ENCODE data around the gene DDX59.
A peak's percentile ranks its signal among the peaks of the same experiment; 100 is the strongest.

DDX59 gene

DNA sequence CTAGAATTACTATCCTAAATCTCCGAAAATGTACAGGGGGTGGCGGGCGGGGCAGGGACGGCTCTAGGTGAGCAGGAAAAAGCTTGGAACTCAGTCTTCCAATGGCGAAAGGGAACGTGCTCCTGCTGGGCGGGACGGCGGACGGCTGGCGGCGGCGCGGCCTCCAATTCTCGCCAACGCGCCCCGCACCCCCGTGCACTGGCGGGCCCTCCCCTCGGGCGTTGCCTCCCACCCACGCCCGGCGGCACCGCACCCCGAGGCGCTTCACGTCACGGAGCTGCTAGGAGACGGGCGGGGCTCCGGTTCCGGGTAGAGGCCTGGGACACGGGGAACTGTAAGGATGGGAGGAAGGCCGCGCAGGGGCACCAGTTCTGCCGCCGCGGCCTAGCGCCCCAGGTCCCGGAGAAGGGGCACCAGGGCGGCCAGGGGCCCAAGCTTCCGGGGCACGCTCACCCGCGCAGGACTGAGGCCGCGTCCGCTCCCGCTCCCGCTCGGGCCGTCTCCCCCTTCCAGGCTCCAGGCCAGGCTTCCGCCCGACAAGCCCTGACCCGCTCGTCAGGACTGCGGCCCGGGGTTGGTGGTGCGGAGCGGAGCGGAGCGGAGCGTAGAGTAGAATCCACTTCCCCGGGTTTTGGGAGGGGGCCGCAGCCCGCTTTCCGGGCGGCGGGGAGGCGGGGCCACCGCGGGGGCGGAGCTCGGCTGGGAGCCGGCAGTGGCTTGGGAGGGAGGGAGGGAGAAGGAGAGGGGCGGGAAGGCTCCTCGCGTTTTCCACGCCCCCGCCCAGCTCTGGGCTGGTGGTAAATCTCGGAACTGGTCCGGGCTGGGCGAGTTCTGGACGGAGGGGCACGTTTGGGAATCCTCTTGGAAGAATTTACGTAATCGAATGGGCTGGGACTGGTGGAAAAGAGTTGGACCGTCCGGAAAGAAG is at the start of gene DDX59:
Gene DDX59 (minus strand): TSS at position 594 of the 928 bp plus-strand sequence. CDS start 3,167 bp downstream, outside the sequence.
- FAIRE-seq (peak; percentile 75), DNase-seq (ENCODE audit: insufficient read length, low spot score) (peak; percentile 90)
- TF ChIP-seq POLR2A (IDR thresholded peaks at IDR 0.05; ENCODE audit: low read depth, low read length), result peak; percentile 73

DNA sequence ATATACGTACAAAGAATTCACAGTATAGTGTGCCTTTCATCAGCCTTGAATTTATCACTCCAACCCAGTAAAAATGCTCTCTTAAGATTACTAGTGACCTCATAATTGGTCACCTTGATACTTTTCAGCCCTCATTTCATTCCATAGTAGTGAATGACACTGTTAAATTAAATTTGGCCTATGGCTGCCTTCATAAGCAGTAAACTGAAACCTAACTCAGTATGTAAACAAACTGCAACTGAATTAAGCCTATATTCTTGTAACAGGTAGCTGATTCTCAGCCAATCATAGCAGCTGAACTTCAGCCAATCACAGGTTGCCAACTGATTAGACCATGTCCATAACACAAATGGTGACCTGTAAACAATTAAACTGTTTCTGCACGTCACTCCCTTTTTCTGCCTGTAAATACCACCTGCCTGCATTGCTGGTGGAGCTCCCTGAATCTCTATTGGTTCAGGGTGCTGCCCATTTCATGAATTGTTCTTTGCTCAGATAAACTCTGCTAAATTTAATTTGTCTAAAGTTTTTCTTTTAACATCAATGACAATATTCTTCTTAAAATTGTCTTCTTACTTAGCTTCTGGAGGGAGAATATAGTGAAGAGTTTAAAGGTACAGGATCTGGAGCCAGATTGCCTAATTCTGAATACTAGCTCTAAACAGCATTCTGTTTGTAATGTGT is 44.9 kb upstream of the DDX59 start:
- DNase-seq (ENCODE audit: insufficient read length, low spot score), result no peak
- no peak for TF ChIP-seq POLR2A (IDR thresholded peaks at IDR 0.05; ENCODE audit: low read depth, low read length)
- no peak for FAIRE-seq

DNA sequence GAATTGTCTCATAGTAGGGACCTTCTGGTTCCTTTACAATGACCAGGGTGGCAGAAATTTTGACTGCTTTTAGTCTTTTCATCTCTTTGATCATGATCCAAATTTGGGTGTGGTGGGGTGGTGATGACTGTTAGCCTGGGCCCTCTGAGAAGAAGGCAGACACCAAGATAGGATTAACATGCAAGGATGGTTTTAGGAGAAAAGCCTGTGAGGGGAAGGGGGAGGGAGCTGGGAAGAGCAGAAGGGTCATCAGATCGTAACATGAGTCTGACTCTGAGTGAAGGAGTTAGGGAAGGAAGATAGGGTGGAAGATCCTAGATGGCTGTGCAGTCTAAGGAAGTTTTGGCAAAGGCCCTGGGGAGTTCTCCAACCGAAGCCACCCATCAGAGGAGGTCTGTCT is 40.5 kb upstream of the DDX59 start:
- TF ChIP-seq POLR2A (IDR thresholded peaks at IDR 0.05; ENCODE audit: low read depth, low read length), result no peak
- FAIRE-seq (no peak), DNase-seq (ENCODE audit: insufficient read length, low spot score) (no peak)

DNA sequence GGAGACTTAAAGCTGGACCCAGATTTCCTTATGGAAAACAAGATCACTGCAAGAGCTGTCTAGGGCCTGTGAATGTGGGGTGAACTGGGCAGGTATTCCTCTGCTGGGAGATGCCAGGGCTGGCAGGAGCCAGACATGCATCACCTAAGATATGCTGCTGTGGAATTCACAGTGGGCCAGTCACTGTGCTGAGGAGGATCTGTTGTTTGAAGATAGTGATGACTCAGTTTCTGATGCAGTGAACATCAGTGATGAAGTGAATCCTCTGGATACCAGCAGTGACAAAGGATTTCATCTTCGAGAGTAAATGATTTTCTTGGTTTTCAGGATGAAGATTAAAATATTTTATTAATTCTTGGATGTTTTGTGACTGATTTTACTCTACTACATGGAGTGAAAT is 39.1 kb upstream of the DDX59 start:
- TF ChIP-seq POLR2A (IDR thresholded peaks at IDR 0.05; ENCODE audit: low read depth, low read length), result no peak
- no peak for FAIRE-seq
- no peak for DNase-seq (ENCODE audit: insufficient read length, low spot score)

DNA sequence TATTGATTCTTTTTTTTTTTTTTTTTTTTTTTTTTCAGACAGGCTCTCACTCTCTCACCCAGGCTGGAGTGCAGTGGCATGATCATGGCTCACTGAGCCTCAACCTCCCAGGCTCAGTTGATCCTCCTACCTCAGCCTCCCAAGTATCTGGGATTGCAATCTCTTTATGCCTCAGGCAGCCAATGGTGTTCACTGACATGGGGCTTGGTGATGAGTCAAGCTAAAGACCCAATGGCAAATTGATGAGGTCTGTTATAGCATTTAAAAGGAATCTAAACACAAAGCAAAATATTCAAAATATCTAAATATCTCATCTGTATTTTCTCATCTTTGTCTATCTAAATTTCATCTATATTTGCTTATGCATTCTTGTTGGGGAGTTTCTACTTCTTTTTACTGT is 38.5 kb upstream of the DDX59 start:
- DNase-seq (ENCODE audit: insufficient read length, low spot score), result no peak

DNA sequence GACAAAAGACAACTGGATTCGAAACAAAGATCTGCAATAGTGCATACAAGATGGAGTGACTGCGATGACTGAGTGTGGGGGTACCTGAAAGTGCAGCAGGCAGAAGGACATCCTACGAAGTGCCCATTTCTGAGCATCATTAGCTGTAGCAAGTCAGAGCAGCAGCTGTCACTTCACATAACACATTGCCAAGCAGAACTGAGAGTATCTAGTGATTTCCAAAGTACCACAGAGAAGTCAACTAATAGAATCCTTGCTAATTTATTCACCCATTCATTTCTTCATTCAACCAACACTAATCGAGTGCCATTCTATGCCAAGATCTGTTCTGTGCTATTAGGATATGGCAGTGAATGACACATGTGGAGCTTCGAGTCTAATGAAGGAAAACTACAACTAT is 37.4 kb upstream of the DDX59 start:
- FAIRE-seq (no peak), DNase-seq (ENCODE audit: insufficient read length, low spot score) (no peak)
- TF ChIP-seq POLR2A (IDR thresholded peaks at IDR 0.05; ENCODE audit: low read depth, low read length), result no peak

More for the DNA sequence above, 38.5 kb upstream of the DDX59 start:
- TF ChIP-seq POLR2A (IDR thresholded peaks at IDR 0.05; ENCODE audit: low read depth, low read length), result no peak
- no peak for FAIRE-seq

DNA sequence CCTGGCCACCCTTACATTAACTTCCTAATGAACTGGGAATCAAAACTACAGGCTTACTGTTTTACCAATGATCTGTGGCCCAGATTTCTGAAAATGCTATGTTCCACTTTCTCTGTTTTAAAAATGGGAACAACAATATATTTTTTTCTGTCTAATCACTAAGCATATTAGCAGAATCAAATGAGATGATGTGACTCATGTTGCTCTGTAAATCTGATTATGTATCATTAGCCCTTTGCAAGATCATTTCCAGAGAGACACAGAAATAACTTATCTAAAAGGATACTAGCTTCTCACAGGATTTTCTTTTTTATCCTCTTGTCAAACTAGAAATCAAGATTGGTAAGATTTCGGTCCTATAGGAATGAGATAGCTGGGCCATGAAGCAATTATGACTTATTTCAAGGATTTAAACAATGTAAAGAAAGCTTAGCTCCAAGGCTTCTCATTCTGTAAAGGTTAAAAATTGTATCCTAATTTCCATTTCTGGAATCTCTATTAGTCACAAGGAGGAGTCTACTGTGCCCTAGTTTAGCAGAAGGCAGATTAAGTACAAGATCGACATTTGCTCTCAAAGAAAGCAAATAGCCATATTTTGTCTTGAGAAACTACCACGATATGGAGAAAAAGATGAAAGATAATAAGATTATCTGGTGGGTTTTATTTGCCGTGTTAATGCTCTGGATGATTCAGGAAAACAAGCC is 36.6 kb upstream of the DDX59 start:
- no peak for FAIRE-seq
- DNase-seq (ENCODE audit: insufficient read length, low spot score), result no peak
- no peak for TF ChIP-seq POLR2A (IDR thresholded peaks at IDR 0.05; ENCODE audit: low read depth, low read length)

DNA sequence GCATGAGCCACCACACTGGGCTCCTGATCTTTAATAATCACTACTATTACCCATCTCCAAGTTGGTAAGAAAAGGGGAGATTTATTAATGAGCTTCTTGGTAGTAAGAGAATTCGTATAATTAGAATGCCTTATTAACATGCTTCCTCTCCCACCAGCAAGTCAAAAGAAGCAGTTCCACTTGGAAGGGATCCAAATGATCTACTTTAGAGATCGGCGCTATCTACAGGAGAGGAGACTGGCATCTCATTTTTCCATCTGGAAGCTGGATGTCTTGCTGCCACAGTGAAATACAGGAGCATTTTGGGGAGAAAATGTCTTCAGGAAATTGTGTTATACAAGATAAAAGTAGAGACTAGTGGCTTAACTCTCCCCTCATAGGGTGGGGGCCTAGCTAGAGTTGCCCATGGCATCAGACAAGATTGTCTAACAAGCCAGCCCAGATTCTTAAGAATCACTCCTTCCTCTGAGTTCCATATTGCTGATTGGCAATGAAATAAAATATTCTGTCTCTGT is 35.3 kb upstream of the DDX59 start:
- DNase-seq (ENCODE audit: insufficient read length, low spot score) (no peak), FAIRE-seq (no peak)
- TF ChIP-seq POLR2A (IDR thresholded peaks at IDR 0.05; ENCODE audit: low read depth, low read length), result no peak

DNA sequence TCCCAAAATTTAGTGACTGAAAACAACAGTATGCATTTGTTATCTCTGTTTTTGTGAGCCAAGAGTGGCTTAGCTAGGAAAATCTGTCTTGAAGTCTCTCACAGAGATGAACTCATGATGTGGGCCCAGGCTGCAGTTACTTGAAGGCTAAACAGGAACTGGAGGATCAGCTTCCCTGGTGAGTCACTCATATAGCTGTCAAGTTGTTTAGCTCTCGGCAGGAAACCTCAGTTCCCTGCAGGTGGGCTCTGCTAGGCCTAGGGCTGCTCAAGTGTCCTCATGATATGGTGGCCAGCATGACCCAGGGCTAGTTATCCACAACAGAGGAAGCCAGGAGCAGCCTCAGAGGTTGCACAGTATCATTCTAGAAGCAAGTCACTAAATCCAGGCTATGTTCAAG is 30.2 kb upstream of the DDX59 start:
- FAIRE-seq, result peak; percentile 55
- peak; percentile 23 for DNase-seq (ENCODE audit: insufficient read length, low spot score)
- no peak for TF ChIP-seq POLR2A (IDR thresholded peaks at IDR 0.05; ENCODE audit: low read depth, low read length)

DNA sequence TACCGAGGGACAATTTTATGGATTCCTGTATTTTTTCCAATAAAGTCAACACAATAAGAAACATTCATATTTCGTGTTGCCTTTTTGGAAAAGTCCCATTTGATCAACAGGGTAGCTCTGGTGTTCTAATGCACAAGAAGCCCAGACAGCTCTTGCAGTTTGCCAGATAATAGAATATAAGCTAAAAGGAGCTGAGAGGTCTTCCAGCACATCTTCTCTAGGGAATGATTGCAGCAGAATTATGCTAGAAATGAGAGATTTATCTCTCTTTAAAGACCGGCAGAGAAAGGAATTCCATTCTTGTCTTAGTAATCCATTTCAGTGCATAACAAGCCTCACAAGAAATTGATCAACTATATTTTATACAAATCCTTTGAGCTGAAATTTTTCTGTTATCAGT is 25.0 kb upstream of the DDX59 start:
- DNase-seq (ENCODE audit: insufficient read length, low spot score) (no peak), FAIRE-seq (no peak)
- TF ChIP-seq POLR2A (IDR thresholded peaks at IDR 0.05; ENCODE audit: low read depth, low read length), result no peak

DNA sequence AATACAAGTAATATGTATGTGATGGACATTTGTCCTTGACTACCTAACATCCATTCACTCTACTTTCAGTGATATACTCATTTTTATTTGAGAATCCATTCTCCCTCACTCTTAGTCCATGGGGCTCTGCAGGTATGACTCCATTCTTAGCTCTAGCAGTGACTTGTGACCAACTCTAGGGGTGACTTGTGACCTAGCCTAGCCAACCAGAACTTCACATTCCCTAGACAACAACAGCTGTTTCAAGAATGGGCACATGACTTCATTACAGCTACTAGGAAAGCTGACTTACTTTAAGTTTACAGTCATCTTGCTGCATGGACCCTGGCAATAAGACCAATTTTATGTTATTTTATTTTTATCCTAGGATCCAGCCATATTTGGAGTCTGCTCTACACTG is 23.6 kb upstream of the DDX59 start:
- FAIRE-seq (no peak), DNase-seq (ENCODE audit: insufficient read length, low spot score) (no peak)
- TF ChIP-seq POLR2A (IDR thresholded peaks at IDR 0.05; ENCODE audit: low read depth, low read length), result no peak

DNA sequence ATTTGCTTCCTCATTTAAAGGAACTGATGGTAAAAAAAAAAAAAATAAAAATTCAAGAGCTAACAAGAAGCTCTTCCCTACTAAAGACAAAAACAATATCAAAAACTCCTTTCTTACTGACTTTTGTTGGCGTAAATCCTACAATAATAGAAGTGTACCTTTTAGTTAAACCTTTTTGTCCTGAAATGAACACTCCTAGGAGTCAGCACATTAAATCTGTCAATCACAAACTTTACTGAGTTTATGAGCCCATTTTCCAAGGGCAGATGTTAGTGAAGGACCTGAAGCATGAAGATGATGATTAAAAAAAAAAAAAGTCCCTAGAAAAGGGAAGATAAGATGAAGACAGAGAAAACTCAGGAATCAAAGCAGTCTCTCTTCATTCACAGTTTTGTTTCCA is 22.6 kb upstream of the DDX59 start:
- DNase-seq (ENCODE audit: insufficient read length, low spot score) (no peak), FAIRE-seq (no peak)
- TF ChIP-seq POLR2A (IDR thresholded peaks at IDR 0.05; ENCODE audit: low read depth, low read length), result no peak

DNA sequence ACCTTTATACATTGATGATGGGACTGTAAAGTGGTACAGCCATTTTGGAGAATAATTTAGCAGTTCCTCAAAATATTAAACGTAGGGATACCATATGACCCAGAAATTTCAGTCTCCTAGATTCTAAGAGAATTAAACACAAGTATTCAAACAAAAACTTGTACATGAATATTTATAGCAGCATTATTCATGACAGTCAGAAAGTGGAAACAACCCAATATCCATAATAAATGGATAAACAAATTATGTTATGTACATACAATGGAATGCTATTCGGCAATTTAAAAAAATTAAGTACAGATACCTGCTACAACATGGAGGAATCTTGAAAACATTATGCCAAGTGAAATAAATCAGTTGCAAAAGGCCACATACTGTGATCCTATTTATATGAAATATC is 16.9 kb upstream of the DDX59 start:
- no peak for DNase-seq (ENCODE audit: insufficient read length, low spot score)
- FAIRE-seq, result no peak
- TF ChIP-seq POLR2A (IDR thresholded peaks at IDR 0.05; ENCODE audit: low read depth, low read length), result no peak

DNA sequence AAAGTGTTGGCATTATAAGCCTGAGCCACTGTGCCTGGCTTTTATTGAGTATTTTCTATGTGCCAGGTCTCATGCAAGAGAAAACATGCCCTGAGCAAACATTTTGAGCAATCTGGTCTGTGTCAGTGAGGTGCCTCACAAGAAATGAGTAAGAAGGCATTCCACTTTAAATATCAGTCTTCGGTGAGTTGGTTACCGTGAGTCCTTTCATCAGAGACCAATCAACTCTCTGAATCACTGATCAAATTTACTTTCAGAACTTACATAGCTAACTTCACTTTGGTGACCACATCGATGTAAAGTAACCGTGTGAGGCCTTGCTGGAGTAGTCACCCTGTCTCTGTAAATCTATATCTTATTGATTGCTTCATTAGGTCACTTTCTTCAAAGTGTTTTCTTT is 14.3 kb upstream of the DDX59 start:
- DNase-seq (ENCODE audit: insufficient read length, low spot score) (no peak), FAIRE-seq (no peak)
- no peak for TF ChIP-seq POLR2A (IDR thresholded peaks at IDR 0.05; ENCODE audit: low read depth, low read length)
